AG09319 (cell line): ENCODE measurements around the gene SNX2.

Source experiments
- DNase-seq: peaks from one replicate; pipeline ENCODE4 v3.0.0-alpha.2; 2010; ENCODE audit warnings: low read depth; ENCODE audit errors: extremely low read depth
- CTCF ChIP-seq: IDR thresholded peaks from 2 replicates; pipeline ENCODE4 v1.5.1; 2011; ENCODE audit warnings: low read depth, mild to moderate bottlenecking, inconsistent platforms, low read length, moderate library complexity

The SNX2 gene

GRCh38 chr5:122785294-122785693 is 10.4 kb downstream of the SNX2 start:
- no peak for TF ChIP-seq CTCF

GRCh38 chr5:122788371-122788770 is 13.5 kb downstream of the SNX2 start:
- TF ChIP-seq CTCF, result no peak
- DNase-seq, result no peak

More at GRCh38 chr5:122785294-122785693, 10.4 kb downstream of the SNX2 start:
- DNase-seq, result no peak

GRCh38 chr5:122788996-122789395 is 14.1 kb downstream of the SNX2 start:
- DNase-seq, result no peak
- TF ChIP-seq CTCF, result no peak

GRCh38 chr5:122789461-122790171 is 14.7 kb downstream of the SNX2 start:
- DNase-seq, result no peak
- TF ChIP-seq CTCF, result no peak

GRCh38 chr5:122790354-122791103 is 15.6 kb downstream of the SNX2 start:
- DNase-seq, result no peak
- no peak for TF ChIP-seq CTCF

- no peak for DNase-seq
- no peak for TF ChIP-seq CTCF
Observed at GRCh38 chr5:122805481-122805880, 30.6 kb downstream of the SNX2 start.

- no peak for DNase-seq
- no peak for TF ChIP-seq CTCF
Observed at GRCh38 chr5:122810405-122810804, 35.5 kb downstream of the SNX2 start.
